CD4-positive, alpha-beta T cell (primary cell): ENCODE measurements around the gene PLCB3. TPM values are rescaled to one million over a fixed set of nuclear protein-coding genes. Genes with fewer than 3 reads are reported as not detected.

Experiments
- ATAC-seq: fragments of 200-7000 bp; cut with Tn5 transposase; one replicate; pipeline ENCODE4 v1.10.0; 2022; ENCODE audit warnings: mild to moderate bottlenecking; ENCODE audit not compliant: poor library complexity
- CTCF ChIA-PET: fragments of 350-600 bp; sonication (Branson Sonifier 250); formaldehyde crosslinking; loops from one replicate; lab custom pipeline; 2021; ENCODE audit warnings: antibody characterized with exemption, inconsistent platforms; lab: Charles Lee
- POLR2A ChIA-PET: fragments of 350-600 bp; sonication (Branson Sonifier 250); formaldehyde crosslinking; loops from one replicate; lab custom pipeline; 2021; ENCODE audit warnings: antibody characterized with exemption, inconsistent platforms; lab: Charles Lee
- DNase-seq, 14 experiments: peaks; one replicate each; pipeline ENCODE4 v3.0.0-alpha.2; 2013 to 2020; ENCODE audit warnings: mixed read lengths in 2 of 14
- H3K27ac ChIP-seq, 2 donors: one replicate each; pipeline versions ENCODE4 v1.5.1 to v1.7.0; 2013; ENCODE audit warnings: low read length in 2 of 2, low read depth in 1 of 2, mild to moderate bottlenecking in 1 of 2
- H3K27me3 ChIP-seq, 2 experiments: 1 replicate in 1 of 2; 2 replicates in 1 of 2; pipeline versions ENCODE4 v1.6.1 to v1.7.0; 2013; ENCODE audit warnings: low read length in 2 of 2, control low read depth in 1 of 2, mild to moderate bottlenecking in 1 of 2, moderate library complexity in 1 of 2; ENCODE audit not compliant: insufficient read depth in 2 of 2, control insufficient read depth in 1 of 2
- H3K36me3 ChIP-seq: one replicate; pipeline ENCODE4 v1.6.1; 2013; ENCODE audit warnings: low read length, control low read depth; ENCODE audit not compliant: insufficient read depth
- H3K4me1 ChIP-seq: one replicate; pipeline ENCODE4 v1.6.1; 2013; ENCODE audit warnings: low read length, control low read depth; ENCODE audit not compliant: insufficient read depth
- H3K4me3 ChIP-seq: one replicate; pipeline ENCODE4 v1.5.1; 2013; ENCODE audit warnings: mild to moderate bottlenecking, low read length, moderate library complexity
- H3K9me3 ChIP-seq, 2 experiments: 1 replicate in 1 of 2; 2 replicates in 1 of 2; pipeline versions ENCODE4 v1.6.1 to v1.7.0; 2013; ENCODE audit warnings: low read length in 2 of 2, mild to moderate bottlenecking in 2 of 2, control low read depth in 1 of 2, moderate library complexity in 1 of 2; ENCODE audit not compliant: control insufficient read depth in 1 of 2, insufficient read depth in 1 of 2
- H3K27ac Mint-ChIP-seq: one replicate; pipeline ENCODE4 v1.8.0; 2020; ENCODE audit warnings: mixed read lengths
- H3K27me3 Mint-ChIP-seq: one replicate; pipeline ENCODE4 v1.8.0; 2021; ENCODE audit warnings: mixed read lengths
- H3K36me3 Mint-ChIP-seq: one replicate; pipeline ENCODE4 v1.8.0; 2021; ENCODE audit warnings: low read depth, mixed read lengths
- H3K4me1 Mint-ChIP-seq: one replicate; pipeline ENCODE4 v1.8.0; 2021; ENCODE audit warnings: low read depth, mixed read lengths
- H3K4me3 Mint-ChIP-seq: one replicate; pipeline ENCODE4 v1.8.0; 2020; ENCODE audit warnings: mild to moderate bottlenecking, mixed read lengths
- H3K9me3 Mint-ChIP-seq: one replicate; pipeline ENCODE4 v1.8.0; 2020; ENCODE audit warnings: mixed read lengths
- CTCF ChIP-seq: fragments of 200-600 bp; IDR thresholded peaks from one replicate; pipeline ENCODE4 v1.8.0; 2022; ENCODE audit warnings: antibody characterized with exemption, mild to moderate bottlenecking
- intact Hi-C, 2 experiments: fragments of 100-400 bp; cut with DNase I in 1 of 2; cut with micrococcal nuclease in 1 of 2; formaldehyde crosslinking; loops; one replicate each; pipeline versions ENCODE4 v1.15.1 to v1.9.0; 2023 to 2025; cut with DNase I, micrococcal nuclease
- polyA plus RNA-seq, 2 donors: library from polyadenylated mRNA; unstranded; fragments of 120-200 nt; gene quantifications; one replicate each; pipeline ENCODE4 v1.2.1, GENCODE V29; 2013
- total RNA-seq, 174 experiments: library from RNA in 2 of 174; stranded (reverse) in 2 of 174; gene quantifications; one replicate each; pipeline ENCODE4 v1.2.3 and lab custom pipeline; 2021 to 2026

PLCB3 gene
- total RNA-seq = 1 to 10 TPM; 2.5 to 2.7 TPM
- 4.5 TPM for polyA plus RNA-seq (2013, experiment 1 of 2)
- polyA plus RNA-seq (2013, experiment 2 of 2) = 4.9 TPM
- 3.9 to 57.8 (median 17.6) reads per million in 172 experiments for total RNA-seq (lab: John Stamatoyannopoulos, UW)

DNA sequence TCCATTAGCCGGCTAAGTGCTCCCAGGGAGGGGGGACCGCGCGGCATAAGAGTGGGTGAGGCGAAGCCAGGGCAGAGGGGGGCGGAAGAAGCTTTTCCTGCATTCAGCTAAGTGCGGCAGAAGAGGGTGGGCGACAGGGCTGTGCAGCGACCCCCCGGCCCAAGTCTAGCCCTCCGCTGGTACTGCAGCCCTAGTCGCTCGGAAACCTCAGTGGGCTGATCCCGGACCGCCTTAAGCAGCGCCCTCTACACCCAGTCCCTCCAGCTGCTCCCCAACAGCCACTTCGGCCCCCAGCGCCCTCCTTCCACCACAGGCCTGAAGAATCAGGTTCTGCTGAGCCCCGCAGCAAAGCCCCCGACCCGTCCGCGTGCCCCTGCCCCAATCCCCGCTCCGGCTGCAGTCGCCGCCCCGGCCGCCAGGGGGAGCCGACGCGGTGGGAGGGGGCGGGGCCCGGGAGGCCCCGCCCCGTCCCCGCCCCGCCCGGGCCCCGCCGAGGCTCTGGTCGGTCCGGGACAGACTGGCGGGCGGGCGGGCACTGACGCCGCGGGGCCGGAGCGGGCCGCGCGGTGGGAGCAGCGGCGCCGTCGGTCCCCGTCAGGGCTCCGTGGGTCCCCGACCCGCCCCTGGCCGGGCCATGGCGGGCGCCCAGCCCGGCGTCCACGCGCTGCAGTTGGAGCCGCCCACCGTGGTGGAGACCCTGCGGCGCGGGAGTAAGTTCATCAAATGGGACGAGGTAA, at the start of gene PLCB3:
Gene PLCB3, plus strand, starts transcription at position 515 of the 737 bp plus-strand sequence. Its CDS starts 120 bp downstream, at position 635.
- Histone ChIP-seq H3K27ac (no peak within 1 kb of the TSS), H3K27me3 (no peaks in the 10 kb centered on the region), H3K4me1 (peaks cover 44% of the 10 kb centered on the region), H3K4me3 (peak within 1 kb of the TSS; percentile 78), H3K36me3 (no peaks in the 10 kb centered on the region), H3K9me3 (no peaks in the 10 kb centered on the region)
- ATAC-seq = peak; percentile 72
- intact Hi-C loops = loop anchor here (1.0 to 10.0 kb wide), 6 partner anchors 18 to 404 kb away; partner anchors contain the start of genes ESRRA (in 1 of the 2) and STIP1 (in 1 of the 2)
- DNase-seq = peak in 13 of 14 experiments; percentile 39 to 82 (median 60)
- no peaks in the 10 kb centered on the region for H3K36me3 Mint-ChIP-seq
- TF ChIP-seq CTCF = peak; percentile 64
- H3K27ac Mint-ChIP-seq = no peak within 1 kb of the TSS
- POLR2A ChIA-PET = interaction anchor here (0.8 to 4.5 kb wide), 8 partner anchors 10 to 45 kb away, joined by 3 to 35 read pairs (median 5); partner anchors contain the start of genes BAD, FERMT3, FKBP2 and NUDT22
- CTCF ChIA-PET = interaction anchor here (0.9 to 4.7 kb wide), 14 partner anchors 8 to 67 kb away, joined by 3 to 56 read pairs (median 5); partner anchors contain the start of genes CATSPERZ, ESRRA, FERMT3 and FKBP2
- peak within 1 kb of the TSS; percentile 92 for H3K4me3 Mint-ChIP-seq
- no peaks in the 10 kb centered on the region for H3K27me3 Mint-ChIP-seq
- peaks cover 25% of the 10 kb centered on the region for H3K4me1 Mint-ChIP-seq
- H3K9me3 Mint-ChIP-seq = no peaks in the 10 kb centered on the region

GRCh38 chr11:64201543-64201942, 49.8 kb upstream of the PLCB3 start:
- H3K27me3 ChIP-seq = no peaks in the 10 kb centered on the region
- TF ChIP-seq CTCF = no peak
- CTCF ChIA-PET = interaction anchor here (0.6 to 1.3 kb wide), 4 partner anchors 15 to 1433 kb away, joined by 3 to 4 read pairs (median 4); partner anchors contain the start of gene STIP1
- no peak overlapping the region for H3K27ac ChIP-seq
- no peaks in the 10 kb centered on the region for H3K9me3 ChIP-seq
- no peaks in the 10 kb centered on the region for H3K9me3 Mint-ChIP-seq
- no peaks in the 10 kb centered on the region for H3K27me3 Mint-ChIP-seq
- DNase-seq (no peak), ATAC-seq (no peak)
- POLR2A ChIA-PET = no interaction called here
- peaks cover 78% of the 10 kb centered on the region for H3K36me3 Mint-ChIP-seq
- H3K4me1 ChIP-seq = peaks cover 26% of the 10 kb centered on the region
- H3K36me3 ChIP-seq = peaks cover 67% of the 10 kb centered on the region
- no peak overlapping the region for H3K27ac Mint-ChIP-seq
- H3K4me1 Mint-ChIP-seq = peaks cover 27% of the 10 kb centered on the region
- H3K4me3 Mint-ChIP-seq = no peak overlapping the region
- no peak overlapping the region for H3K4me3 ChIP-seq
- intact Hi-C loops = loop anchor here in 1 of 2 experiments (5.0 kb wide), 1 partner anchor 451 kb away; no protein-coding TSS in a partner anchor

DNA sequence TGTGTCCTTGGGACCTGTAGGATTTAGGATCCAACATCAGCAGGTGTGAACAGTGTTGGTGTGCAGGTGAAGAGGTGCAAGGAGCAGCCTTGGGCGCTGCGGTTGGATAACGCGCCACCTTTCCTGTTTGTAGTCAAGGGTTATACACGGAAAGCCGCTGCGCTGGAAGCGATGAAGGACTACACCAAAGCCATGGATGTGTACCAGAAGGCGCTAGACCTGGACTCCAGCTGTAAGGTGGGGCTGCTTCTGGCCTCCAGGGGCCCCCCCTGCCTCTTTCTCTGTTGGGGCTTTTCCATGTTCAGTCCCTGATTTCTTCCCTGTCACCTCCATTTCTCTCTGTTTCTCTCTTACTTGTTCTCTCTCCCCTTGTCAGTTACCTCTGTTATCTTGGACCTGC, 48.3 kb upstream of the PLCB3 start:
- POLR2A ChIA-PET = interaction anchor here (1.2 to 6.4 kb wide), 2 partner anchors 44 to 67 kb away, joined by 3 to 108 read pairs; partner anchors contain the start of gene PPP1R14B
- Histone ChIP-seq H3K9me3 (no peaks in the 10 kb centered on the region), H3K27ac (no peak overlapping the region), H3K27me3 (no peaks in the 10 kb centered on the region), H3K4me1 (peaks cover 34% of the 10 kb centered on the region), H3K4me3 (no peak overlapping the region), H3K36me3 (peaks cover 53% of the 10 kb centered on the region)
- H3K9me3 Mint-ChIP-seq = no peaks in the 10 kb centered on the region
- no peaks in the 10 kb centered on the region for H3K27me3 Mint-ChIP-seq
- CTCF ChIA-PET = interaction anchor here (2.0 to 5.1 kb wide), 3 partner anchors 43 to 202 kb away, joined by 5 to 56 read pairs (median 15); partner anchors contain the start of genes PLCB3 and PPP1R14B
- H3K4me1 Mint-ChIP-seq = peaks cover 40% of the 10 kb centered on the region
- intact Hi-C loops = loop anchor here in 1 of 2 experiments (5.0 kb wide), 1 partner anchor 449 kb away; no protein-coding TSS in a partner anchor
- H3K36me3 Mint-ChIP-seq = peaks cover 78% of the 10 kb centered on the region
- H3K27ac Mint-ChIP-seq = no peak overlapping the region
- H3K4me3 Mint-ChIP-seq = no peak overlapping the region
- TF ChIP-seq CTCF = no peak
- ATAC-seq (no peak), DNase-seq (no peak)
